CD4-positive, alpha-beta memory T cell (primary cell): ENCODE results near the gene LINS1. TPM values are rescaled to one million over a fixed set of nuclear protein-coding genes. Genes with fewer than 3 reads are reported as not detected.

Source experiments
- CTCF ChIA-PET: fragments of 350-600 bp; sonication (Branson Sonifier 250); formaldehyde crosslinking; loops from one replicate; lab custom pipeline; 2021; ENCODE audit warnings: inconsistent platforms; ENCODE audit not compliant: partially characterized antibody; lab: Charles Lee
- POLR2A ChIA-PET: fragments of 350-600 bp; sonication (Branson Sonifier 250); formaldehyde crosslinking; loops from one replicate; lab custom pipeline; 2021; ENCODE audit not compliant: partially characterized antibody; lab: Charles Lee
- DNase-seq, 5 donors: peaks; one replicate each; pipeline versions ENCODE4 v3.0.0 to v3.0.0-alpha.2; 2020 to 2022; ENCODE audit warnings: mixed read lengths in 1 of 5
- H3K27ac ChIP-seq: one replicate; pipeline ENCODE4 v1.7.0; 2013; ENCODE audit warnings: low read depth, low read length
- H3K27me3 ChIP-seq: 2 replicates; pipeline ENCODE4 v1.7.0; 2013; ENCODE audit warnings: mild to moderate bottlenecking, low read length, moderate library complexity; ENCODE audit not compliant: insufficient read depth
- H3K36me3 ChIP-seq: 2 replicates; pipeline ENCODE4 v1.7.0; 2013; ENCODE audit warnings: mild to moderate bottlenecking, low read length, moderate library complexity; ENCODE audit not compliant: insufficient read depth
- H3K4me1 ChIP-seq: 2 replicates; pipeline ENCODE4 v1.7.0; 2013; ENCODE audit warnings: mild to moderate bottlenecking, low read length, moderate library complexity; ENCODE audit not compliant: insufficient read depth
- H3K4me3 ChIP-seq, 2 donors: one replicate each; pipeline ENCODE4 v1.7.0; 2013; ENCODE audit warnings: low read length in 2 of 2, mild to moderate bottlenecking in 1 of 2
- H3K9me3 ChIP-seq, 2 donors: one replicate each; pipeline ENCODE4 v1.7.0; 2013; ENCODE audit warnings: low read length in 2 of 2, control low read depth in 1 of 2; ENCODE audit not compliant: control insufficient read depth in 1 of 2
- H3K27ac Mint-ChIP-seq, 7 donors: one replicate each; pipeline ENCODE4 v1.8.0; 2020 to 2021; ENCODE audit warnings: mixed read lengths in 7 of 7, mild to moderate bottlenecking in 6 of 7, inconsistent platforms in 3 of 7, moderate library complexity in 3 of 7
- H3K27me3 Mint-ChIP-seq, 2 donors: one replicate each; pipeline ENCODE4 v1.8.0; 2020 to 2021; ENCODE audit warnings: mixed read lengths in 2 of 2
- H3K36me3 Mint-ChIP-seq, 2 donors: one replicate each; pipeline ENCODE4 v1.8.0; 2020 to 2021; ENCODE audit warnings: mixed read lengths in 2 of 2, inconsistent platforms in 1 of 2, mild to moderate bottlenecking in 1 of 2
- H3K4me1 Mint-ChIP-seq, 4 donors: one replicate each; pipeline ENCODE4 v1.8.0; 2020 to 2021; ENCODE audit warnings: mixed read lengths in 4 of 4, mild to moderate bottlenecking in 1 of 4
- H3K4me3 Mint-ChIP-seq, 8 donors: one replicate each; pipeline ENCODE4 v1.8.0; 2020 to 2021; ENCODE audit warnings: mixed read lengths in 8 of 8, mild to moderate bottlenecking in 7 of 8, moderate library complexity in 6 of 8, inconsistent platforms in 3 of 8
- H3K9me3 Mint-ChIP-seq, 8 donors: one replicate each; pipeline ENCODE4 v1.8.0; 2020 to 2021; ENCODE audit warnings: mixed read lengths in 8 of 8, mild to moderate bottlenecking in 5 of 8, inconsistent platforms in 3 of 8, moderate library complexity in 1 of 8
- intact Hi-C: fragments of 100-400 bp; cut with micrococcal nuclease; formaldehyde crosslinking; loops from one replicate; pipeline ENCODE4 v1.15.1; 2023
- polyA plus RNA-seq, 2 donors: library from polyadenylated mRNA; unstranded; fragments of 300-500 nt; fragmentation: Illumina TruSeq; gene quantifications; one replicate each; pipeline ENCODE4 v1.2.3, GENCODE V29; 2021
- total RNA-seq, 2 experiments: library from RNA; stranded (reverse); gene quantifications; one replicate each; pipeline ENCODE4 v1.2.3, GENCODE V29; 2021

LINS1 gene
- total and polyA plus RNA-seq, 4 experiments from 2014 or later: 65.8 to 84.0 (median 78.9) TPM

- Mint-ChIP-seq H3K36me3 (peaks cover 39 to 48% of the 10 kb centered on the region in 2 donors), H3K4me3 (no peak overlapping the region), H3K4me1 (peaks cover 40 to 70% (median 52%) of the 10 kb centered on the region in 4 donors), H3K9me3 (peaks cover 0 to 20% (median 10%) of the 10 kb centered on the region in 8 donors), H3K27ac (no peak overlapping the region), H3K27me3 (no peaks in the 10 kb centered on the region)
- Histone ChIP-seq H3K4me3 (no peak overlapping the region), H3K27me3 (no peaks in the 10 kb centered on the region), H3K36me3 (no peaks in the 10 kb centered on the region), H3K4me1 (peaks cover 37% of the 10 kb centered on the region), H3K27ac (no peak overlapping the region), H3K9me3 (peaks cover 0 to 9% of the 10 kb centered on the region in 2 donors)
- intact Hi-C loops: no loop called here
- ChIA-PET CTCF (interaction anchor here (1.0 to 2.2 kb wide), 2 partner anchors 16 to 238 kb away, joined by 7 to 8 read pairs; no protein-coding TSS in a partner anchor), POLR2A (interaction anchor here (2.6 kb wide), 1 partner anchor 9 kb away, joined by 9 read pairs; no protein-coding TSS in a partner anchor)
- DNase-seq: no peak
Observed at GRCh38 chr15:100588638-100589242, 13.2 kb downstream of the LINS1 start.

- peaks cover 41 to 66% (median 44%) of the 10 kb centered on the region in 4 donors for H3K4me1 Mint-ChIP-seq
- DNase-seq: peak in 3 of 5 donors; percentile 14 to 41 (median 19)
- CTCF ChIA-PET: no interaction called here
Observed at GRCh38 chr15:100580414-100580813, 21.6 kb downstream of the LINS1 start.

GRCh38 chr15:100573526-100573925 is 28.5 kb downstream of the LINS1 start:
- ChIA-PET CTCF (interaction anchor here (0.7 to 7.2 kb wide), 12 partner anchors 10 to 645 kb away, joined by 3 to 214 read pairs (median 10); partner anchors contain the start of genes ADAMTS17, ASB7 and LINS1), POLR2A (interaction anchor here (0.6 to 1.9 kb wide), 5 partner anchors 30 to 678 kb away, joined by 3 to 14 read pairs (median 4); no protein-coding TSS in a partner anchor)
- no peak for DNase-seq
- no peak overlapping the region for H3K4me3 ChIP-seq
- Mint-ChIP-seq H3K9me3 (peaks cover 0 to 2% (median 0%) of the 10 kb centered on the region in 8 donors), H3K4me1 (peaks cover 33 to 58% (median 44%) of the 10 kb centered on the region in 4 donors), H3K27me3 (no peaks in the 10 kb centered on the region), H3K4me3 (no peak overlapping the region), H3K27ac (peak overlapping the region in 6 of 7 donors; percentile 1 to 88 (median 74)), H3K36me3 (peaks cover 56 to 66% of the 10 kb centered on the region in 2 donors)
- intact Hi-C loops: loop anchor here (2.0 kb wide), 3 partner anchors 23 to 645 kb away; no protein-coding TSS in a partner anchor
- no peaks in the 10 kb centered on the region for H3K27me3 ChIP-seq
- H3K36me3 ChIP-seq: peaks cover 17% of the 10 kb centered on the region
- peaks cover 31% of the 10 kb centered on the region for H3K4me1 ChIP-seq
- no peak overlapping the region for H3K27ac ChIP-seq
- no peaks in the 10 kb centered on the region for H3K9me3 ChIP-seq

More at GRCh38 chr15:100580414-100580813, 21.6 kb downstream of the LINS1 start:
- H3K27me3 Mint-ChIP-seq: no peaks in the 10 kb centered on the region
- POLR2A ChIA-PET: no interaction called here
- H3K9me3 Mint-ChIP-seq: peaks cover 0 to 4% (median 0%) of the 10 kb centered on the region in 8 donors
- Histone ChIP-seq H3K9me3 (no peaks in the 10 kb centered on the region), H3K4me3 (no peak overlapping the region), H3K27ac (peak overlapping the region; percentile 20), H3K36me3 (no peaks in the 10 kb centered on the region), H3K4me1 (peaks cover 41% of the 10 kb centered on the region), H3K27me3 (no peaks in the 10 kb centered on the region)
- H3K27ac Mint-ChIP-seq: peak overlapping the region; percentile 81 to 95 (median 91)
- H3K36me3 Mint-ChIP-seq: peaks cover 42 to 47% of the 10 kb centered on the region in 2 donors
- peak overlapping the region in 7 of 8 donors; percentile 4 to 75 (median 53) for H3K4me3 Mint-ChIP-seq
- intact Hi-C loops: loop anchor here (2.0 kb wide), 1 partner anchor 16 kb away; no protein-coding TSS in a partner anchor

GRCh38 chr15:100572362-100572983 is 29.5 kb downstream of the LINS1 start:
- no peaks in the 10 kb centered on the region for H3K27me3 Mint-ChIP-seq
- POLR2A ChIA-PET: interaction anchor here (0.7 to 1.9 kb wide), 6 partner anchors 9 to 242 kb away, joined by 3 to 14 read pairs (median 4); partner anchors contain the start of genes ASB7 and LINS1
- Histone ChIP-seq H3K4me1 (peaks cover 31% of the 10 kb centered on the region), H3K4me3 (no peak overlapping the region), H3K9me3 (no peaks in the 10 kb centered on the region), H3K27ac (peak overlapping the region; percentile 37), H3K36me3 (peaks cover 17% of the 10 kb centered on the region), H3K27me3 (no peaks in the 10 kb centered on the region)
- peak overlapping the region in 7 of 8 donors; percentile 77 to 88 (median 84) for H3K4me3 Mint-ChIP-seq
- DNase-seq: peak in 4 of 5 donors; percentile 35 to 41 (median 36)
- CTCF ChIA-PET: interaction anchor here (0.6 to 7.2 kb wide), 16 partner anchors 9 to 644 kb away, joined by 3 to 214 read pairs (median 8); partner anchors contain the start of genes ADAMTS17, ASB7 and LINS1
- peaks cover 32 to 58% (median 42%) of the 10 kb centered on the region in 4 donors for H3K4me1 Mint-ChIP-seq
- intact Hi-C loops: loop anchor here (1.0 to 2.0 kb wide), 4 partner anchors 24 to 644 kb away; no protein-coding TSS in a partner anchor
- peak overlapping the region in 5 of 7 donors; percentile 81 to 95 (median 94) for H3K27ac Mint-ChIP-seq
- peaks cover 53 to 66% of the 10 kb centered on the region in 2 donors for H3K36me3 Mint-ChIP-seq
- no peaks in the 10 kb centered on the region for H3K9me3 Mint-ChIP-seq

- POLR2A ChIA-PET: interaction anchor here (0.7 to 1.9 kb wide), 6 partner anchors 8 to 229 kb away, joined by 3 to 14 read pairs (median 4); no protein-coding TSS in a partner anchor
- peaks cover 30 to 53% (median 37%) of the 10 kb centered on the region in 4 donors for H3K4me1 Mint-ChIP-seq
- peak in 1 of 5 donors; percentile 10 for DNase-seq
- no peaks in the 10 kb centered on the region for H3K9me3 Mint-ChIP-seq
- peak overlapping the region; percentile 69 to 88 (median 81) for H3K4me3 Mint-ChIP-seq
- Histone ChIP-seq H3K4me3 (no peak overlapping the region), H3K27me3 (no peaks in the 10 kb centered on the region), H3K36me3 (peaks cover 17% of the 10 kb centered on the region), H3K27ac (peak overlapping the region; percentile 37), H3K4me1 (peaks cover 31% of the 10 kb centered on the region), H3K9me3 (no peaks in the 10 kb centered on the region)
- no peaks in the 10 kb centered on the region for H3K27me3 Mint-ChIP-seq
- CTCF ChIA-PET: interaction anchor here (0.6 to 7.2 kb wide), 16 partner anchors 8 to 643 kb away, joined by 3 to 214 read pairs (median 7); partner anchors contain the start of genes ADAMTS17, ASB7 and LINS1
- intact Hi-C loops: loop anchor here (1.0 to 2.0 kb wide), 4 partner anchors 25 to 643 kb away; no protein-coding TSS in a partner anchor
- peaks cover 52 to 67% of the 10 kb centered on the region in 2 donors for H3K36me3 Mint-ChIP-seq
- H3K27ac Mint-ChIP-seq: peak overlapping the region; percentile 86 to 95 (median 93)
Observed at GRCh38 chr15:100571592-100572167, 30.3 kb downstream of the LINS1 start.

- H3K9me3 ChIP-seq: no peaks in the 10 kb centered on the region
- peaks cover 17% of the 10 kb centered on the region for H3K36me3 ChIP-seq
- no peak overlapping the region for H3K4me3 ChIP-seq
- CTCF ChIA-PET: interaction anchor here (0.6 to 7.2 kb wide), 10 partner anchors 7 to 642 kb away, joined by 3 to 214 read pairs (median 4); partner anchors contain the start of genes ADAMTS17, ASB7 and LINS1
- DNase-seq: no peak
- intact Hi-C loops: no loop called here
- Mint-ChIP-seq H3K27ac (peak overlapping the region; percentile 61 to 95 (median 93)), H3K4me3 (peak overlapping the region; percentile 69 to 88 (median 81)), H3K36me3 (peaks cover 47 to 59% of the 10 kb centered on the region in 2 donors), H3K9me3 (no peaks in the 10 kb centered on the region), H3K4me1 (peaks cover 27 to 44% (median 30%) of the 10 kb centered on the region in 4 donors), H3K27me3 (no peaks in the 10 kb centered on the region)
- H3K27me3 ChIP-seq: no peaks in the 10 kb centered on the region
- peaks cover 31% of the 10 kb centered on the region for H3K4me1 ChIP-seq
- POLR2A ChIA-PET: interaction anchor here (0.7 to 1.1 kb wide), 3 partner anchors 25 to 221 kb away, joined by 3 to 5 read pairs (median 3); no protein-coding TSS in a partner anchor
- peak overlapping the region; percentile 37 for H3K27ac ChIP-seq
Observed at GRCh38 chr15:100570735-100571313, 31.2 kb downstream of the LINS1 start.
